GM18517 (cell line): ENCODE measurements around the gene CAMTA1.
"Not testable (repeated sequence)": the region's sequence is repeated elsewhere in the genome, so short reads cannot be mapped to it uniquely, and the experiment has no call there.

ENCODE experiments used
- ATAC-seq: cut with Tn5 transposase; IDR thresholded peaks from one replicate; pipeline ENCODE4 v1.9.1; 2021; ENCODE audit warnings: mild to moderate bottlenecking, moderate library complexity; ENCODE audit not compliant: unreplicated experiment

CAMTA1 gene

DNA sequence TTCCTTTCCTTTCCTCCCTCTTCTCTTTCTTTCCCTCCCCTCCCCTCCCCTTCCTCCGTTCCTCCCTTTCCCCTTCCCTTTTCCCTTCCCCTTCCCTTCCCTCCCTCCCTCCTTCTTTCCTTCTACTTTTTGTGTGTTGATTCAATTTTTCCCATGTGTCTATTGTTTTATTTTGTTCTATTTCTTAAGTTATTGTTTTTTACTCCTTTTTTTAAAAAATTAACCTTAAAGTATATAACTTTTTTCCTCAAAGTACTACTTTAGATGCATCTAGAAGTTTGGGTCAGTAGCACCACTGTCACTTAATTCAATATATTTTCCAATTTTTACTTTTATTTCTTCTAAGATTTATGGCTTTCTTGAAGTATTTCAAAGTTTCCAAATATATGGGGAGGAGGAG, 537.7 kb downstream of the CAMTA1 start:
- no peak for ATAC-seq

DNA sequence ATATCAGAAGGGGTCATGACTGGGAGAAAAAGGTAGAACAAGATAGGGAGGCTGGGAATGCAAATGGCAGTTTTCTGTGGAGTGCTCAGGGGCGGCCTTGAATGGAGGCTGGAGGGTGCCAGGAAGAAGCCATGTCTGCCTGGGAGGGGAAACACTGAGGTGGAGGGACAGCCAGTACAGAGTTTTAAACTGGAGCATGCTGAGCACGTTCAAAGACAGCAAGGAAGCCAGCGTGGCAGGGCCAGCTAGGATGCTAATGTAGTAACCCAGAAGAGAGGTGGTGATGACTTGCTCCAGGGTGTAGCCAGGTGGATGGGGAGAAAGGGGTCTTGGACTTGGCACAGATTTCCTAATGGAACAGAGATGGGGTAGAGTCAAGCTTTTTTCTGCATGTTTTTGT, 540.0 kb downstream of the CAMTA1 start:
- no peak for ATAC-seq

DNA sequence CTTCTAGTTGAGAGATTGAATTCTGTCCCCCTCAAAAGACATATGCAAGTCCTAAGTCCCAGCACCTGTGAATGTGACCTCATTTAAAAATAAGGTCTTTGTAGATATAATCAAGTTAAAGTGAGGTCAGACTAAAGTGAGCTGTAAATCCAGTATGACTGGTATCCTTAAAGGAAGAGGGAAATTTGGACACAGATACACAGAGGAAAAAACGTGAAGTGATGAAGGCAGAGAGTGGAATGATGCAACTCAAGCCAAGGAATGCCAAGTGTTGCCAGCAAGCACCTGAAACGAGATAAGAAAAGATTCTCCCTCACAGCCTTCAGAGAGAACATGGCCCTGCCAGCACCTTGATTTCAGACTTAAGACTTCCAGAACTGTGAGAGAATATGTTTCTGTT, 541.1 kb downstream of the CAMTA1 start:
- no peak for ATAC-seq

DNA sequence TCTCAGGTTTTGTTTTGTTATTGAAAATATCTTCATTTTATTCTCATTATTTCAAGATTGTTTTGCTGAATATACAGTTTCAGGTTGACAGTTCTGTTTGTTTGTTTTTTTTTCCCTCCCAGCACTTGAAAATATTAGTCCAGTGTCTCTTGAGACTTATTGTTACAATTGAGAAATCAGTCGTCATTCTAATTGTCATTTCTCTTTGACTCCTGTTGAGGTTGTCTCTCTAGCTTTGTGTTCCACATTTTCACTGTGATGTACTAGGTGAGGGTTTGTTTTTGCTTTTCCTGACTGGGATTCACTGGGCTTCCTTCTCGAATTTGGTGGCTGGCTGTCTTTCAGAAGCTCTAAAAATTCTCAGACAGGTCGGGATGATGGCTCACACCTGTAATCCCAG, 542.6 kb downstream of the CAMTA1 start:
- ATAC-seq = no peak

DNA sequence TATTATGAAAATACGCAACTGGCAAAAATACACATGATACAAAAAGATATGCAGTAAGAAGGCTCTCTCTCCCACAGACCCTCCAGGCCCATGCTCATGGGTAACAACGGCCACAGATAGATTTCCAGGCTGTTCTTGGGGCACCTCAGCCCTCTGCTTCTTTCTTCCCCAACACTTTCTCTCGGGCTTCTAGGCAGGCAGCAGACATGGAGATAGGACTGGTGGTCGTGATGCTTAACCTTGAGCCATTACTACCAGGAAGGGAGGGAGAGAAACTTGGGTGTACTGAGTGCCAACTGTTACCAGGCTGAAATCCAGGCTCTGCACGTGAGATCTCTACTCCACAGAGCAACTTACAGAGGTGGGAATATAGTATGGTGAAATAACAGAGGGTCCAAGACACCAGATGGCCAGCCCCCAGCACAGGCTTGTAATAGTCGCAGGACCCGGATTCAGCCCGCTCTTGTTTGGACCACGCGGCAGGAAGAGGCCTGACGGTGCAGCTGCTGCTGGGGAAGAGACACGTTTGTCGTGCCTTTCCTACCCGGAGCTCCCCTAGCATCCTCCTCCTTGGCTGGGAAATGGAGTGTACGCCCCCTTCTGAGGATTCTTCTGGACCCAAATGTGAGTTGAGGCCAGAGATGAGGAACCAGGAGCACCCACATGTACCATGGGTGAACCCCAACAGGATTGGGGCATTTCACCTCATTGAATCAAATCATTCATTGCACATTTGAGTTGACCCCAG, 544.8 kb downstream of the CAMTA1 start:
- no peak for ATAC-seq

DNA sequence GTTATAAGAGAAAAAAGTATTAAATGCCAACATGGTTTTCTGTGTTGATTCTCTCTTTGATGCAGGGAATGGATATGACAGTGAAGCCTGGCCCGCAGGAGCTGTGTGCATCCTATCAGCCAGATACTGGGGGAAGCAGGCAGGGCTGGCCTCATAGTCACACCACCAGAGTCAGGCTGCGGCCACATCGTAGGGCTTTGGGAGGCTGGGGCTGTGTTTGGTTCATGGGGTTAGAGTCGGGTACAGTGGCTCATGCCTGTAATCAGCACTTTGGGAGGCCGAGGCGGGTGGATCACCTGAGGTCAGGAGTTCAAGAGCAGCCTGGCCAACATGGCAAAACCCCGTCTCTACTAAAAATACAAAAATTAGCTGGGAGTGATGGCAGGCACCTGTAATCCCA, 545.5 kb downstream of the CAMTA1 start:
- not testable (repeated sequence) for ATAC-seq

DNA sequence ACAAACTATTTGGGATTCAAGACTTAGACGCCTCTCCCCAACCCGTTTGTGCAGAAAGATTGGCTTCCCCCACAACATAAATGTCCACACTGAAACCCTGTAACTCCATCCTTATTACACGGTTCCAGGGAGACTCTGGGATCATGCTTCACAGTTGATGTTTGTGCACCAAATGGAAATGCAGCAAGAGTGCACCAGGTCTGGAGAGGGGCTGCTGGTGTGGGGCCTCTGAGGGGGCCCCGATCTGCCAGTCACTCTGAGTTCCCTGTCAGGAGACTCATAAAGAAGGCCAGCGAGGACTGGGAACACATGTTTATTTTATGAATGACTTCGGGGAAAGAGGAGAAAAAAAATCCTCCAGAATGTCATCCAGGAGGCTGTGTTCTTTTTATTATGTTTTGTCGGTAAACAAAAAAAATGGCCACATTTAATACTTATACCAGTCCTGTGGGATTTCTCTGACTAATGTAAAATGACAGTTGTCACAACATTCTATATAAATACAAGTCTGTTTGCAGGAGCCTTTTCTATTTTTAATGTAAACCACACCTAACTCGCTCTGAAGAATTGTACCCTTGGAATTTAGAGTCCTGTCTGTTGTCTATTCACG, 546.8 kb downstream of the CAMTA1 start:
- no peak for ATAC-seq

DNA sequence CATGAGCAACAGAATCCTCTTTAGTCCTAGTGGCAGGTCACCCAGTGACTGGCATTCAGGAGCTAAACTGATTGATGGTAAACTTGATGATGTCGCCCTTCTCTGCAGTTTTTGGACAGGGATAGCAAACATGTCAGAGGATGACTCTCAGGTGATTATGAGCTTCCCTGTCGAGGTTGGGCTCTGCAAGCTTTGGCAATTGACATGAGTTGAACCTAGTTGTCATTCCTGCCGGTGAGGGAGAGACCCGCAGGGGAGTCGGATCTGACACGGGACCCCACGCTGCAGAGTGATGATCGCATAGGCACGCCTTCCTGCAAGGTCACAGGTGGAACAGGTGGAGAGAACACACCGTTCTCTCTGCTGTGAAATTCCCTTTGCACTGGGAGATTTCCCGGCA, 547.8 kb downstream of the CAMTA1 start:
- ATAC-seq = no peak

DNA sequence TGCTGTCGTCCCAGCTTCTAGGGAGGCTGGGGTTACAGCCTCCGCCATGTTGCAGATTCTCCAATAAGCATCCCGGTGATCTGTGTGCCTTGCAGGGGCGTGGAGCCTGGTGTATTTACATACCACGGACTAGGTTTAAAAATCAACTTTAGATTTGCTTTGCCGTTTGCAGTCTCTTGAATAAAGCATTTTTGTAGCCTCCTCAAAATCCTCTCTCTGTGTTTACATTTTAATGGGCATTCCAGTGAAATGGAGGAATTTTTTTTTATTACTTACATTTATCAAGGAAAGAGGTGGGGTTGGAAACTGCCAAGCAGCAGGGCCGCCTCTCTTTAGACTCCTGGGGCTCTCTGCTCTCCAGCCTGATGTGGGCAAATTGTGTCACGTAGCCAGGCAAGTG, 548.4 kb downstream of the CAMTA1 start:
- no peak for ATAC-seq

DNA sequence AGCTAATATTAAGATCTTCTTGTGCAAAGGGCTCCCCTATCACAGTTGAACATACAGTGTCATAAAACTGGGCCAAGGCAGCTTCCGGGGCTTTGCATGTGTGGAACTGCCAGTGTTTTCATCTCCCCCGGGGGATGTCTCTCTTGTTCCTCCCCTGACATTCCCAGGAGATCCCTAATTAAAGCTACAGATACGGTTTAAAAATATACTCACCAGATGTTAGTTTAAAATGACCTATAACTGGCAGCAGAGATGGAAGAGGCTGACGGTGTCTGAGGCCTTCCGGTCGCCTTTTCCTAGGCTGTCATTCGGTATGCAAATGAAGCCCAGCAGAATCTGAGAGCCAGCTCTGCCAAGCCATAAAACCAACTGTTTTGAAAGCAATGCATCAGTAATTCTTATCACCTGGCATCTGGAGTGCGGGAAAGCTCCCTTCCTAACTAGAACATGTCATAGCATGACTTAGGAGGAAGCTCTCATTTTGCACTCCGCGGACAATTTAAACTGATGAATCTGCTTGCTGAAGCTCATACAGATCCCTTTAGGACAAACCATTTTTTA, 549.3 kb downstream of the CAMTA1 start:
- no peak for ATAC-seq

DNA sequence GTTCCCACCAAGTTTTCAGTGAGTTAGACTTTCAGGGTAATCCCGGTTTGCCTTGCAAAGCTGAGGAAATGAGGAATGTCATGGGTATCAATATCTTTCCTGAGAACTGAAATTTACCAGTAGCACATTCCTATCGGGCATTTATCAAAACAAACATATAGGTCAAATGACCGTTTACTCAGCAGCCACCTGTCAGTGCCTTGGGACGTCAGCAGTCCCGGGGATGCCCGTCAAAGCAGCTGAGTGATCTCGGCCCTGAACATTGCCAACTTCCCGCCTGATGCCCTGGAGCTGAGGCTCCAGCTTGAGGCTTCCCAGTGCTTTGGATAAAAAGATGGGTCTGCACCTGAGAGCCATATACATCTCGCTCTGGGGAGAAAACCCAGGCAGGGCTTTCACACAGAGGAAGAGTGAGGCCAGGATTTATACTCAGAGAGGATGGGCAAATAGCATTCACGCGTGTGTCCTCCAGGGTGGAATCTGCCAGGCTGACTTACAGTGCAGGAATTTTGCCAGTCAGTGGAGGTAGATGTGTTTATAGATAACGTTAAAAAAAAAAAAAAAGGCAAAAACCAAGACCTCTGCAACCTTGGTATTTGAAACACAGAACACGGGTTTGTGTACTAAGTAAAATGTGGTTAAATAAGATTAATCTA, 550.1 kb downstream of the CAMTA1 start:
- ATAC-seq = no peak

DNA sequence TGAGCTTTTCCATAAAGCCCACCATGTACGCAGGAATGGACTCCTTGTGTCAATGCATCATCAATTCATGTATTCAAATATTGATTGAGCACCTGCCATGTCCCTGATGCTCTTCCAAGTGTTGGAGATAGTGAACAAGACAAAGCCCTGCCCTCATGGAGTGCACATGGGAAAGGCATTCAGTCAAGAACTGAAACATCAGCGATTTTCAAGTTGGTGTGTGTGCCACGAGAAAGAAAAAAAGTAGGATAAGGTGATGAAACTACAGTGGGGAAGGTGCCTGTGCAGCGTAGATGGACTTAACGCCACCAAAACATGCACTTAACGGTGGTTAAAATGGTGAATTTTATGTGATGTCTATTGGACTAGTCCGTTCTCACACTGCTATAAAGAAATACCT, 553.2 kb downstream of the CAMTA1 start:
- no peak for ATAC-seq

DNA sequence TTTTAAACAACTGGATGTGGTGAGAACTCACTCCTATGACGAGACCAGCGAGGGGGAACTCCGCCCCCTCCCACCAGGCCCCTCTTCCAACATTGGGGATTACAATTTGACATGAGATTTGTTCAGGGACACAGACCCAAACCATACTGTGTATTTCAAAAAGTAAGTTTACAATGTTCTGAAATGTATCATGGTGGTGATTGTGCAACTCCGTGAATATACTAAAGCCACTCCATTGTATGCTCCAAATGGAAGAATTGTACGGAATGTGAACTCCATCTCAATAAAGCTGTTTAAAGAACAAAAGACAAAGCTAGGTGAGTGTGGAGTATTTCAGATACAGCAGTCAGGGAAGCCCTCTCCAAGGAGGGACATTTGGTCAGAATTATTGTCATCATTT, 553.8 kb downstream of the CAMTA1 start:
- ATAC-seq = no peak

DNA sequence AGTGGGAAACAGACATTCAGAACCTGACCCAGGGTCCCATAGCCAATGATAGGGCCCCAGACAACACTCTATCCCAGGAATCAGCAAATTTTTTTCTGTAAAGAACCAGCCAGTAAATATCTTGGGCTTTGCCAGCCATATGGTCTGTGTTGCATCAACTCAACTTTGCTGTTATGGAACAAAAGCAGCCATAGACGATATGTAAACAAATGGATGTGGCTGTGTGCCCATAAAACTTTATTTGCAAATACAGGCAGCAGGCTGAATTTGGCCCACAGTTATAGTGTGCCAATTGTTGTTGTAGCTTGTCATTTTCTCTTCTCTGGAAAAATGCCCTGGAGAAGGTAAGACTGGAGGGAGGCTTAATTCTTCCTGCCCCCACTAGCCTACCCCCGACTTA, 554.7 kb downstream of the CAMTA1 start:
- ATAC-seq = no peak

DNA sequence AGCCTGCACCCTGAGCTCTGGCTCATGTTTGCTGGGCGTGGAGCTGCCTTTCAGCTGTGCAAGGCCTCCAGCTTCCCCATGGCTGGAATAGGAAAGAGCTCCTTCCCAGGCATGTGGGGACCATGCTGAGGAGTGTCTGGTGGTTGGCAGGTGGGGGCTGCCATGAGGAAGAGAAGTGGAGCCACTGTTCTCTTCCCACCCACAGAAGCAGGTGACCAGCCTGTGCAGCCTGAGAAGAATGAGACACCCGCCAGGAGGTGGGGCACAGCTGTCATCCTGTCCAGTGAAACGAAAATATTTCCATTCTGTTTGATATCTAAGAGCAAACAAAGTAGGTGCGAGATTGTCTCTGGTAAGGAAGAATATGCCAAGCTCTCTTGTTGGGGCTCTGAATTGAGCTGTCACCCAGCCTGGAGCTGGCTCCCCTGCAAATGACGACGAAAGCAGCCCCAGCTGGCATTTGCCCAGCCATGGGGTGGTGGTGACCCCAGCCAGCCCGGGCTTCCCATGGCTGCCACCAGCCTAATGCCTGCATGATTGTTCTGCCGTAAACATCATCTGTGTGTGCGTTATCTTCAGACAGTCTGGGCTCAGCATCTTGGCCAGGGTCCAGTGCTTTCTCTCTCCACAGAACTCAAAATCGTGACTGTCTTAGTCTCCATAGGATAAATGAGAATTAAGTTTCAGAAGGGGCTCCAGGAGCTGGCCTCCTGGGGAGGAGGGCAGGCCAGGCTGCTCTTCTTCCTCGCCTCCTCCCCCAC, 556.1 kb downstream of the CAMTA1 start:
- no peak for ATAC-seq

DNA sequence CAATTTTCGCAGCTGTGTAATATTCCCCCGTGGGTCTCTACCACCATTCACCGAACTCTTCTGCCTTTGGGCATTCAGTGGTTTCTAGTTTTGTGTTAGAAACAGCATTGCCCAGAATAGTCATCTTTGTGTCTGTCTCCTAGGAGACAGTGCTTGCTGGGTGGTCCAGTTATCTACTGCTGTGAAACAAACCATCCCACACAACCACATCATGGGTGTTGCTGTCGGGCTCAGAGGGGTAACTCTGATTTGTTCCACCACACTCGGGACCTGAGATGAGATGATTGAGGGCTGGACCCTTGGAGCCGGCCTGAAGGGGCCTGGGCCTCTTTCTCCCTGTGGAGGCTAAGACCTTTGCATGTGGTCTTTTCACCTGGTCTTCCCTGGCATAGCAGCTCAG, 558.6 kb downstream of the CAMTA1 start:
- no peak for ATAC-seq

DNA sequence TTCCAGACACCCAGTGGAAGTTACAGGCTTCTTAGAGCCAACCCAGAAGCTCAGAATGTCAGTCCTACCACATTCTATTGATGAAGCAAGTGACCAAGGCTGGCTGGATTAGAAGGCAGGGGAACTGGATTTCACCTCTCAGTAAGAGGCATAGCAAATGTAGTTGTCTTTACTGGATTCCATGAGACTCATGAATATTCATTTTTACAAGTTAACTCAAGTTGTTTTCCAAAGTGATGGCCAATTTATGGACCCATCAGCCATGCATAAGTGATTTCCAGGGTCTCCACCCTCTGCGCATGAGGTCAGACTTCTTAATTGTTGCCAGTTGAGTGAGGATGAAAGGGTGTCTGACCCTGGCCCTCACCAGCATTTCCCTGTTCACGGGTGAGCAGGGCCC, 559.0 kb downstream of the CAMTA1 start:
- ATAC-seq = no peak

DNA sequence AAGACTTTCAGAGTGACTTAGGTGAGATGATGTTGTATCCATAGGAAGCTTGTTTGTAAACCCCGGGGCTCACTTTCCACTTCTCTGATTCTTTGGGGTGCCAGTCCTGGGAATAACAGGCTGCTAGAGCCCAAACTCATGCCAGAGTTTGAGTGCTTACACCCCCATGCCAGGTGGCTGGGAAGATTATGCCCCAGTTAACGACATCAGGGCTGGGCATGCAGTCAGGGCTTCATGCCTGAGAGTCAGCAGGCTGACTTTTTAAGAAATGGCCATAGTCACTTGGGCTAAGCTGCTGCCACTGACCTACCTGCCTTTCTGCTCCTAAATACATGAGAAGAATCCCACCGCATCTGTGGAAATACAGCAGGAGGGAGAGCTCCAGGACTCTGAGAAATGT, 560.3 kb downstream of the CAMTA1 start:
- ATAC-seq = no peak

DNA sequence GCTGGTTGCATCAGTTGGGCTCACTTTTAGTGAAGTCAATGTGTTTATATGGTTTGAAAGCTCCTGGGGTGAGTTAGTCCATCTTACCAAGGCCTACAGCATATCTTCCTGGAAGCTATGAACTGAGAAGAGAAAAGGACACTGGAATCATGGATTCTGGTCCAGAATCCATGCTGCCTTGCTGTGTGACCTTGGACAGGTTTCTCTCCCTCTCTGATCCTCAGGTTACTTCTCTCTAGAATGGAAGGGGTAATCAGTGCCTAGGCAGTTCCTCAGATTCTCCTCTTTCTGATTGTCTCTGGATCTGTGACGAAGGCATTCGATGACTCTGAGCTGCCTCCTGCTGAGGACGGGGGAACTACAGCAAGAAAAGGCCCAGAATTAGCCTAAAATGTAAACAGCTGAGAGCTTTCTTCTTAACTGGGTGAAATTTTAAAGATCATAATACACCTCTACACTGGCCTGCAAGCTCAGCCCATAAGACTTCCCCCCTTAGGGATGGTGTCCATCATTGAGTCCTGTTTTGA, 560.9 kb downstream of the CAMTA1 start:
- no peak for ATAC-seq

DNA sequence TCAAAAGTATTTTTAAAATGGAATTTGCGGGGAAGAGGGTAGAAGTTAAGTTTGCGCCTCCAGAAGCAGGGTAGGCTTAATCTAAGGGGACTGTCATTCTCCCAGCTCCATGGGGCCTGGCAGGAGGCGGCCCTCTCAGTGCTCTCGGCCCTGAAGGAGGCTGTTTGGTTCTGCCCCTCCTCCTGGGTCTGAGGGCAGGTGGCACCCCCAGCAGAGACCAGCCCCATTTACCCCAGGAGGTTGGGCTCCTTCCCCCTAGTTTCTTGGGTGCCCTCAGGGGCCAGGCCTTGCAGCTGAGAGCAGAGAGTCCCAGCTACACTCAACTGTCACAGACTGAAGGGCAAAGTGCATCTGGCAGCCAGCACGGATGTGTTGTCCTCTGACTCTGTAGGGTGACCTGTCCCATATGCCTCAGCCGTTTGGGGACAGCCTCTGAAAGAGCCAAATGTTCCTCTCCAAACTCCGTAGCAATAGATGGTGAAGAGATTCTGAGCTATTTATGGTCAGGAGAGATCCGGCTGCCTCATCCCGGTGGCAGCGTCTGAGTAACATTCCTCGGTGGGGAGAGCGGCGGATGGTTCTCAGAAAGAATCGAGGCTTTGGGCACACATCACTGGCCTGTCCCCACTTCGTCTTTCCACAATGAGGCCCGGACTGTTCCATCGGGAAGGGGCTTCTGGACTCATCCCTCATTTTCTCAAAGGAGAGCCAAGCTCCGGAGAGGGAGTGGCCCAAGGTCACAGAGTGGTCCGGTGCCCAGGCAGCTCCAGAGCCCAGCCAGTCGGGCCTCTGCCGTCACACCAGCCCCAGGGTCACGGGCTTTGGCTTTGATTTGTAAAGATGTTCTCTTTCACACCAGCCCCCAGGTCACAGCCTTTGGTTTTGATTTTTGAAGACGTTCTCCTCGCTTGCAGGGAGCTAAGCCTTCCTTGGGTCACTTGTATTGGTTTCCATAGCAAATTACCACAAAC, 561.6 kb downstream of the CAMTA1 start:
- ATAC-seq = no peak
